GM19468 (cell line): ENCODE results near the gene KCNAB2.

Source experiments
- ATAC-seq: cut with Tn5 transposase; IDR thresholded peaks from one replicate; pipeline ENCODE4 v1.9.1; 2021; ENCODE audit warnings: mild to moderate bottlenecking, moderate library complexity, moderate number of reproducible peaks; ENCODE audit not compliant: unreplicated experiment; ENCODE audit errors: extremely low read depth

The KCNAB2 gene

DNA sequence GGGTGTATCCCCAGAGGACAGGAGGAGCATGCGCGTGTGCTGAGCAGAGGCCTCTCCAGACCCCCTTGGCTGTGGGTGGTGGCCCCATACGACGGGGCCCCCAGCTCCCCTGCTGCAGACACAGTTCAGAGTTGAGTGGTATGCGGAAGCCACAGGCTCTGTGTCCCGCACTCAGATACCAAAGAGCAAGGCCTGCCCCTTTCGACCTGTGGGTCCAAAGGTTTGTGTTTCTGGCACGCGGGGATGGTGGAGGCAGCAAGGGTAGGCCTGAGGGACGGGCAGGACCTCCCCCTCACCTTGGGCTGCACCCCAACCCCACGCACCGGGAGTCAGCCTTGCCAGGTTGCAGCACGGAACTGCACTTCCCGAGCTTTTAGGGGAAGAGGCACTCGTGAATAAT is at the start of gene KCNAB2:
Gene KCNAB2, plus strand, starts transcription at position 328 of the 400 bp plus-strand sequence. CDS start 5,649 bp downstream, outside the sequence.
- no peak for ATAC-seq

DNA sequence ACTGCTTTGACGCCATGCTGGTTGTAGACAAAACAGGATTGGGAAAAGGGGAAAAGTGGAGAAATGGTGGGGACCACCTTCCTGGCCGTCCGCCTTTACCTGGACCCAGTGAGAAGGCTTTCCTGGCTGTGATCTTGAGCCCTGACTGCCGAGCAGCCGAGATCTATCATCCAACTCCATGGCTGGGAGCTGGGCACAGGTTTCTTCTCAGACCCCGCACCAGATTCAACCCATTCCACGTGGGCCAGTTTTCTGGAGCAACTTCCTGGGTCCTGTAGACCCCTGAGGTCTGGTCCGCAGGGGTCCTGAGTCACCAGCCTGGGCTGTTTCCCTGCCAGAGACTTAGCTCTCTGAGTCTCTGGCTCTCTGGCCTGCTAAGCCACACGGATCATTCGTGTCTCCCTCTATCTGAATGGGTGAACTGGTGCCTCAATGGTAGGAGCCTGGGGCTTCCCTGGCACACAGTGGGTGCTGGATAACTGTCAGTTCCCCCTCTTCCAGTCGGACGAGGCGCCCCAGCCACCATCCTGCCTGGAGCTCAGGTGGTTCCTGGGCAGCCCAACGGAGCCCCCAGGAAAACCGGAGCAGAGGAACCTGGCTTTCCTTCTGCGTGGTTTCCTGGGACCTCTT is 48.9 kb upstream of the KCNAB2 start:
- ATAC-seq, result no peak

DNA sequence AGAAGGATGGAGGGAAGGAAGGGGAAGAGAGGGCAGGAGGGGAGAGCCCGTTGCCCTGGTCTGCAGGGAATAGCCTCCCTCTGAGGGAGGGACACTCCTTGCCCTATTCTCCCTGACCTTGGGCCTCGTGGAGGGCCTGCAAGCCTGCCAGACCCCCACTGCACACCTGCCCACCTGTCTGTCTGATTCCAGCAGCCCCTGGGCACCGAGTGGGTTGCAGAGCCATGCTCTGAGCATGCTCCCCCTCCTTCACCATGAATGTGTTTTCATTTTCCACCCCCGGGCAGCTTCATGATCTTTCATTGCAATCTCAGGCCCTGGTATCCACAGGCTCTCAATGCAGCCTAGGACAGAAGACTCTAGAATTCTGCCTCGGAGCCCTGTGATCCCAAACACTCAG is 48.4 kb upstream of the KCNAB2 start:
- ATAC-seq, result no peak

DNA sequence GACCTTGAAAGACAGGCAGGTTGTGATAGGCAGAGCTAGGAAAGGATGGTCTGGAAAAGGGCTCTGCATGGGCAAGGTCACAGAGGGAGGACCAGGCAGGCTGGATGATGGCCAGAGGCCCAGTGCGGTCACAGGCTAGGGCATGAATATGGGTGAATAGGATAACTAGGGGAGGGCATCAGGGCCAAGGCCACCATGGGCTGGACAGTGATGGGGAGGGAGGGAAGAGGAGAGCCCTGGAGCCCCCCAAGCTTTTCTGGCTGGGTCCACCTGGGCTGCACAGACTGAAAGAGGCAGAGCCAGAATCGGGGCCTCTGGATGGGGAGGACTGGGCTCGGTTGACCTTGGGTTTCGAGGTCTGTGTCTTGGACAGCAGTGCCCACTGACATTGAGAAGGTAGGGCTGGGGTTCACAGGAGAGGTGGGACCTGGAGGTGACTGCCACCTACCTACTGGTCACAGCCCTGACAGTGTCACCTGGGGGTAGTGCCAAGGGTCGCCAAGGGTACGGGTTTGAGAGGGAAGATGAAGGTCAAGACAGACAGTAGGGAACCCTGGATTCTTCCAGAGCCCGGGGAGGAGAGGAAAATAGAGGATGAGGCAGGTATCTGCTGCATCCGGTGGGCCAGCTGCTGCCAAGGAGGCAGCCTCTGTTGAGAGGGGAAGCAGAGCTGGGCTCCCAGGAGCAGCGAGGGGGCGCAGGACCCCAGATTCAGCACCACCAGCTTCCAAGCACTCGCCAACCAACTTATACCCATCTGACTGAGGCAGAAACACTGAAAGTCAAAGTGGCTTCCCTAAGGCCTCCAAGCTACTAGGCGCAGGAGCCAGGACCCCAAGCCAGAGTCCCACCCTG is 47.4 kb upstream of the KCNAB2 start:
- ATAC-seq, result no peak

DNA sequence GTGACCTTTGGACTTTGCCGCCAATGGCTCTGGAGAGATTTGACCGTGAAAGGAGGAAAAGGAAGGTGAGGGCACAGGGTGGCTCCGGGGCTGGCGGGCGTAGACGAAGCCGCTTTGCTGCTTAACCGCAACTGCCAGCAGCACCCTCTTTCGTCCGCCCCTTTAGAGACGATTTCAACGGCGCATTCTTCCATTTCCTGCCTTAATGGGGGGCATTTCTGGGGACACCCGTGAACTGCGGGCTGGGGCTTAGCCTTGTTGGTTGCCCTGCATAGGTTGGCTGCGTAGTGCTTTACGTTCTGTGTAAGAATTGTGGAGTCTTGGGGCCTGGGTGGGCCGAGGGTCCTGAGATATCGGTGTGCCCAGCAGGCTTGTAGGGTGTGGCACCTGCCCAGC is 46.8 kb upstream of the KCNAB2 start:
- no peak for ATAC-seq

DNA sequence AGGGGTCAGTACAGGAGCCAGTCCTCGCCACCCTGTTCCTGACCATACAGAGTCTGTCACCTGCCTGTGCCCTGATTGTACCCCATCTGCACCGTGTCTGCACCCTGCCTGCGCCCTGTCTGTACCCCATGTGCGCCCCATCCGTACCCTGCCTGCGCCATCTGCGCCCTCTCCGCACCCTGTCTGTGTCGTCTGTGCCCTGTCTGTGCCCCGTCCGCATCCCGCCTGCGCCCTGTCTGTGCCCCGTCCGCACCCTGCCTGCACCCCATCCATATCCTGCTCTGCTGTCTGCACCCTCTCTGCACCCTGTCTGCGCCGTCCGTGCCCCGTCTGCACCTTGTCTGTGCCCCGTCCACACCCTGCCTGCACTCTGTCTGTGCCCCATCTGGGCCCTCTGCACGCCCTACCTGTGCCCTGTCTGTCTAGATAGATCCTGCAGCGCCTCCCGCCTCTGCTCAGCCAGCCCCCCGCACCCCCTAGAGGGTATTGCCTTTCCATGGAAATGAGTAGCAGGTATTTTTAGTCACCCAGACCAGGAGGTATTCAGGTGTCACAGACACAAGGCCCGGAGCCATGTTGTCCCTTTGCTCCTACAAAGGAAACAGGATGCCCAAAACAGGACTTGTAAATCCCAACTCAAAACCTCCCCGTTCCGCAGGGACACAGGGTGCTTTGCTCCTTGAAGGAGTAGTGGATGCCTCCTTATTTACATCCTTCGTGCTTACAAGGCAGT is 45.8 kb upstream of the KCNAB2 start:
- ATAC-seq, result no peak

DNA sequence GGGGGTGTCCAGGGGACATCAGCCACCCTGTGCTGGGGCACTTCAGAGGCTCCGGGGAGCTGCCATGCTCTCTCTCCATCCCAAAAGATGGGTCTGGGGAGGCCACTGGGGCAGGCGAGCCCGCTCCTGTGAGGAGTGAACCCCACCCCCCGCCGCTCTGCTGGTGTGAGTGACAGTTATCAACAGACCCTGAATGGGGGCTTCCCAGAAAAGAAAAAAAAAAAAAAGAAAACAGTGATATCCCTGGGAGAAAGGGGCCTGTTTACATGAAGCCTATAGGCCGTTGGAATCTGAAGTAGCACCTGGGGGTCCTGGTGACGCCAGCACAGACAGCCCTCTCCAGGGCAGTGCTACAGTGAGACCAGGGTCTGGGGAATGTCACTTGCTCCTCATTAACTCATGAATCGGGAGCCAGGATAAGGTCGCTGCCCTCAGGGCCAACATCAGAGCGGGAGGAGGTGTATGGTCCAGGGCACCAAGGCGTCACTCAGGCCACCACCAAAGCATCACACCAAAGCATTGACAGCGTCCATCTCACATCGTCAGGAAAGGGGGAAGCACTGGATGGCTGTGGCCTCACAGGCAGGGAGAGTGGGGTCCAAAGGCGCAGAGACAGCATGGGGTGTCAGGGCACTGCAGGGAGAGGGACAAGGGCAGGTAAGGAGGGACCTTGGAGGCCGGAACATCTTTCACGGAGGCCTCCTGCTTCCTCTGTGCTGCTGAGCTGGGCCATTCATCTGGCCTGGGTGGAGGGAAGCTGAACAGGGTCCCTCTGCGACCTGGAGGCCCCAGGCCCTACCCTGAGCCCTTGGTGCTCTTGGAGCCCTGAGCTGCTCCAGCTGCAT is 45.0 kb upstream of the KCNAB2 start:
- no peak for ATAC-seq

DNA sequence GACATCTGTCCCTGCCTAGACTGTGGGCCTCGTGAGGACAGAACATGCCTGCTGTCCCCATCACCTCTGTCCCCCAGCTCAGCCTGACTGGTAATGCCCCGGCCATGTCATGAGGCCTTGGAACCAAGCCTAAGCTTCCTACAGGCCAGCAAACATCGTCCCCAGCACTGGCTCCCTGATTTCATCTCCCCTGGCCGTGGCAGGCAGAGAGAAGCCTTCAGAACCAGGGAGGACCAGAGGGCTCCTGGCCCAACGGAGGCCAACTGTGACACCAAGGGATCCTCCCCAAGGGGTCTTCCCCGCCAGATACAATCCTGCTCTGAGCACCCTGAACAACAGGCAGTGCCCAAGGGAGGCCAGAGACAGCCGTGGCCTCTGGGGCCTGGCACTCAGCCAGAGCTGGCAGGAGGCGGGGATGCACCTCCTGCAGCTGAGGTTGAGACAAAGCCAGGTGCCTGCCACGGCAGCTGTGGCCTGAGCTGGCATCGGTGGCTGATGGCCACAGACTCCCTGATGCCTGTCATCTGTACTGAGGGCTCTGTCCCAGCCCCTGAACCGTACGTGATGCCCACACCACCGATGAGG is 43.6 kb upstream of the KCNAB2 start:
- ATAC-seq, result no peak

DNA sequence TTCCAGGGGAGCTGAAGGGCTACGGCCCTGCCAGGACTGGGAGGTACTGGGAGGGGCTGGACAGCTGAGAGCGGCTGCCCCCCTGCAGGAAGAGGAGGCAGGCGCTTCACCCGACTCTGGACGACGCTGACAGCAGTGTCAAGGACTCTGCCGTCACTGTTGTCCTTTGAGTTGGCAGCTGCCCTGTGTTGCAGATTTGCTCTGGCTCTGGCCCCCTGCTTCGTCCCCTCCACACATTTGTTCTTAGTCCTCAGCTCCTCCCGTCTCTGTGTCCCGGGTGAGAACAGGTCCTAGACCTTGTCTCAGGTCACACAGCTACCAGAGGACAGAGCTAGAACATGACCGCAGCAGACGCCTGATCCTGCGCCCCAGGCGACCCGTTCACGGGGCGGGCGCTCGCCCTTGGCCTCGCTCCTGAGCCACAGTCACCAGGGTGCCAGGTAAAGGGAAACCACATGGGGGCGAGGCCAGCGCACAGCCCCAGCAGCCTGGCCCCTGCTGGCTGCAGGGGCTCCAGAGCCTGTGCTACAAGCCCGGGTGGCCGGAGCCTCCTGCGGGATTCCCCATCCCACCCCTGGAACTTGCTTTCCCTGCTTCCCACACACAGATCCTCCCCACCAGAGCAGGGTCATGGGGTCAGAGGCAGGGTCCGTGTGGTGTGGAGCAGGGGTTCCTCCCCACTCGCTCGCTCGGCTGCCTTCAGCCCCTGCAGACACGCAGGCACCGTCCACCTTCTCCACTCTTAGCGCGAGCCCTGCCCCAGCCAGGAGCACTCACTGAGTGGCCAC is 42.8 kb upstream of the KCNAB2 start:
- no peak for ATAC-seq

DNA sequence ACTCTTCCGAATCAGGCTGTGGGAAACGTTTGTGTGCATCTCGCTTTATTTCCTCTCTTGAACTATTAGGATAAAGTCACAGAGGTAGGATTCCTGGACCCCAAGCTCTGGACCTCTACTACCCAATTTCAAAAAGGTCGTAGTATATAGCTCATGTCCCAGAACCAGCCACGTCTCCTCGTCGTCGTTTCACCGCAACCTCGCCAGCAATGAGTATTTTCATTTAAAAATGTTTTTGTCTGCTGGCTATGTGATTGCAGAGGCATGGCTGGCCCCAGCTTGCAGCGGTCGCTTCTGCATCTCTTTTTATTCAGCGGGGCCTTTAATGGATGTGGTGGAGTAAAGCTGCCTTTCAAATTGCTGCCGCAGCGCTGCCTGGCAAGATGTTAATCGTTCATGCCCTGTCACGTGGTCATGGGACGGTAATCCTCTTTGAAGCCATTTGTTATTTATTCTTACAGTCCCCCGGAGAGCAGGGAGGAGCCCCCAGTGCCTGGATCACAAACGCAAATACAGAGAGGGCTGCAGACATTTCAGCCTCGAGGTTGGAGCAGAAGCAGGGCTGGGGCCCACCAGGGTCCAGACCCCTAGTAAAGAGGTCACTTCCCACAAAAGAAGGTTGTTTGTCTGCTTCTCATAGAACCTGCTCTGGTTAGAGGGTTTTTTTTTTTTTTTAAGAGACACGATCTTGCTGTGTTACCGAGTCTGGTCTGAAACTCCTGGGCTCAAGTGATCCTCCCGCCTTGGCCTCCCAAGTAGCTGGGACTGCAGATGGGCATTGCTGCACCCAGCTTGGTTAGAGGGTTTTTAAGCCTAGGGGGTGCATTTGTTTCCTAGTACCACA is 41.9 kb upstream of the KCNAB2 start:
- no peak for ATAC-seq

DNA sequence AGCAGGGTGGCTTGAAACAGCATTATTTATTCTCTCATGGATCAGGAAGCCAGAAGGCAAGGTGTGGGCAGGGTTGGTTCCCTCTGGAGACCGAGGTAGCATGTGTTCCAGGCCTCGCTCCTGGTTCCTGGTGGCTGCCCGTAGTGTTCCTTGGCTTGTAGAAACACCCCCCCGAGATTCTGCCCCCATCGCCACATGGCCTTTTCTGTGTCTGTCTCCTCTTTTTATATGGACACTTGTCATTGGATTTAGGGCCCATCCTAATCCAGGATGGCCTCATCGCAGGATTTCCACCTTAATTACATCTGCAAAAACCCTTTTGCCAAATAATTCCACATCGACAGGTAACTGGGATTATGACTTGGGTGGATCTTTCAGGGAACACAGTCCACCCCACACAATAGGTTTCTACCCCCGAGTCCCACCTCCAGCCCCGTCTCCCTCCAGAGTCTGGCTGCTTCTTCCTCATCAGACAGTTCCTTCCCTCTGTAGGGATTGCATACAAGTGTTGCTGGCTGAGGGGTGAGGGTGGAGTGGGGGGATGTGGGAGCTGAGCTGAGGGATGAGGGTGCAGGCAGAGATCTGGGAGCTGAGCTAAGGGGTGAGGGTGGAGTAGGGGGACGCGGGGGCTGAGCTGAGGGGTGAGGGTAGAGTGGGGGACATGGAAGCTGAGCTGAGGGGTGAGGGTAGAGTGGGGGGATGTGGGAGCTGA is 41.1 kb upstream of the KCNAB2 start:
- no peak for ATAC-seq

DNA sequence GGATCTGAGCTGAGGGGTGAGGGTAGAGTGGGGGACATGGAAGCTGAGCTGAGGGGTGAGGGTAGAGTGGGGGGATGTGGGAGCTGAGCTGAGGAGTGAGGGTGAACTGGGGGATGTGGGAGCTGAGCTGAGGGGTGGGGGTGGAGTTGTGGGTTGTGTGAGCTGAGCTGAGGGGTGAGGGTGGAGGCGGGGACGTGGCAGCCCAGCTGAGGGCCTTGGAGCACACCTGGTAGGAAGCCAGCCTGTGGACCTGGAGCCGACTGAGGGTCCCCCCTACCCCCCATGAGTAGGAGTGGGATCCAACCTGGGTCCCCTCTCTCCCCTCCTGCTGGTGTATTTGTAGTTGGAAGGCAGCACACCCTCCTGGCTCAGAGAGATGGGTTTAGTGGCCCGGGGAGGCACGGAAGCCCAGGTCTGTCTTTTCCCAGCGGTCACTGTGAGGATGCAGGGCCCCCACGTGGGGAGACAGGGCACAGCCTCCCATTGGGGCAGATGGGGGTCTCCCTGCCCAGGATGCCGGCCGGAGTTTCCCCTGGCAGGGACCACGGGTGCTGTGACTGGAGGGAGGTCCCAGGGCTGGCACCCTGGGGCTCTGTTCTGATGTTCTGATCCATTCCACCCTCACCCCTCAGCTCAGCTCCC is 40.3 kb upstream of the KCNAB2 start:
- ATAC-seq, result no peak

DNA sequence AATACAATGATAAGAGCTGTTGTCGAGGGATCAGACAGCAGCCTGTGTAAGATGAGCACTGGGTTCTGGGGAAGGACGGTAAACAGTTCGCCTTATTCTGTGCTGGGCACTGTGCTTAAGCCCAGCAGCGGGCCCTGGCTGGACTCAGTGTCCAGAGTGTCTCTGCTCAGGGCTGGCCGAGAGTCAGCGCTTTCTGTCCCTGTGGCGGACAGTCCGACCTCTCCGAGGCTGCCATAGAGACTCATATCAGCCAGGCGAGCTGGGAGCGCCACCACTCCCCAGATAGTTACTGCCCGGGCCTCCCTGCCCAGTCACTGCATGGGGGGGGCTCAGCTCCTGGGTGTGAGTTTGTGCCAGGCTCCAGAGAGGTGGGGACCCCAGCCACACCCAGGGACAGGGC is 38.8 kb upstream of the KCNAB2 start:
- no peak for ATAC-seq

DNA sequence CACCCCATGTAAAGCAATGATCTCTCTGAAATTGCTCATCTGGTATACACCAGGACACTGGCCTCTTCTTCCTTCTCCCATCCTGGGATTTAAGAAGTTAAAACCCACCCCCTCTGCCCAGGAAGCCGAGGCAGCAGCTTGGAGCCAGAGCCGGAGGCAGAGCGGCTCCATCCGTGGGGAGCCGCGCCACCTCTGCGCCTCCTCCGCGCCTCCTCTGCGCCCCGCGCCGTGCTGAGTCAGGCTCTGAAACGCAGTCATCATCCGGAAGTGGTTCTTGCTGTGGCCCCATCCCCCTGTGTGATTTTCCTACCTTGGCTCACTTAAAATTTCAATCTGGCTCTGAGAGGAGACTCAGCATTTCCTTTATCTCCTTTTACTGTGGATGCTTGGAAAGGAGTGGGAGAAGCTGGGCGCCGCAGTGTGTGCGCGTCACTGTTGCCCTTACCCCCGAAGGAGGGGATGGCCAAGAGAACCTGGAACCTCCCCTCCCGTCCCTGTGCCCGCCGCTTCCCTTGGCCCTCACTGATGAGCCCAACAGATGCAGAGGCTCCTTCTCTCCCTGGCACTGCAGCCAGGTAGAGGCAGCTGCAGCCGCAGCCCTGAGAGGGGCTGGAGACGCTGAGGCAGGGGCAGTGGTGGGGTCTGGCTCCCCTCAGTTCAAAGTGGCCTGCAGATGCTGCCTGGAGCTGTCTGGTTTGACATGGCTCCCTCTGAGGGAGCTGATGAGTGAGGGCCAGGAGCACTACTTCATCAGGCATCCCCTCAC is 38.2 kb upstream of the KCNAB2 start:
- ATAC-seq, result no peak

DNA sequence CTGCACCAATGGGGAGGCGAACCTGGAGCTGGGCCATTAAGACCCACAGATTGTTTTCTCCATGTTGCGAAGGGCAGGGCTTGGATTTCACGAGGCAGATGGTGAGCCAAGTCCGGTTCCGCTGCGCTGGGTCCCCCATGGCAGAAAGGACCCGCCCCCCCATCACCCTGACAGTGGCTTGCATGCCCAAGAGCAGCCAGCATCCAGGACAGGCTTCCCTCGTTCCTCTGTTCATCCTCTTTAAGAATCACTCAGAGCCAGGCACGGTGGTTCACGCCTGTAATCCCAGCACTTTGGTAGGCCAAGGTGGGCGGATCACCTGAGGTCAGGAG is 37.6 kb upstream of the KCNAB2 start:
- no peak for ATAC-seq

DNA sequence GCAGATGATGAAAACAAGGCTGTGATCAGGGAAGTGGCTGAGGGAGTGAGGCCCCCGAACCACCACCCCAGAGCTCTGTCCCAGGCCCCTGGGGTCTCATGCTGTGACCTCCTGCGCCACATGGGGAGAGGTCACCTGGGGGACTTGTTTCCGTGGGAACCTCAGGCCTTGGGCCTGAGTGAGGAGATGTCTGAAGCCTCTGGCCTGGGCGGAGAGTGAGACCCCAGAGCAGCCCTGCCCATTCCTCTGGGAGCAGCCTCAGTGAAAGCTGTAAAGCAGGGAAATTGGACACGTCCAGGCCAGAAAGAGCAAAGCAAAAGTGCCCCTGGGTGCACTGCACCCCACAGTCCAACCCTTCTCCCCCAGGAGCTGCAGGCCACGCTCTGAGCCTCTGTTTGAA is 37.0 kb upstream of the KCNAB2 start:
- ATAC-seq, result no peak
